Osteoblast (primary cell): ENCODE data around the gene CENPC. TPM values are rescaled to one million over a fixed set of nuclear protein-coding genes. Genes with fewer than 3 reads are reported as not detected.

Experiments
- DNase-seq: peaks from one replicate; pipeline ENCODE4 v3.0.0; 2011; ENCODE audit warnings: low spot score, mixed read lengths; ENCODE audit not compliant: insufficient read length; ENCODE audit errors: missing footprints
- H2AFZ ChIP-seq: 2 replicates; pipeline ENCODE4 v1.6.0; 2011; ENCODE audit warnings: mild to moderate bottlenecking, low read length
- H3K27ac ChIP-seq: 2 replicates; pipeline ENCODE4 v1.5.1; 2011; ENCODE audit warnings: mild to moderate bottlenecking, low read depth, low read length, moderate library complexity
- H3K27me3 ChIP-seq: 2 replicates; pipeline ENCODE4 v1.6.0; 2012; ENCODE audit warnings: mild to moderate bottlenecking, control low read depth, inconsistent platforms, low read length, moderate library complexity; ENCODE audit not compliant: insufficient read depth
- H3K36me3 ChIP-seq: 2 replicates; pipeline ENCODE4 v1.5.1; 2011; ENCODE audit warnings: mild to moderate bottlenecking, low read length, control low read depth, moderate library complexity; ENCODE audit not compliant: insufficient read depth
- H3K4me1 ChIP-seq: 2 replicates; pipeline ENCODE4 v1.5.1; 2011; ENCODE audit warnings: mild to moderate bottlenecking, low read length, control low read depth, moderate library complexity; ENCODE audit not compliant: insufficient read depth
- H3K4me2 ChIP-seq: 2 replicates; pipeline ENCODE4 v1.6.0; 2011; ENCODE audit warnings: mild to moderate bottlenecking, low read length; ENCODE audit not compliant: insufficient read depth
- H3K4me3 ChIP-seq: fragments of 200-600 bp; sonication (generic); 3 replicates; pipeline ENCODE4 v1.5.1; 2012; ENCODE audit warnings: mild to moderate bottlenecking, low read length, inconsistent platforms; ENCODE audit not compliant: insufficient read depth
- H3K79me2 ChIP-seq: 2 replicates; pipeline ENCODE4 v1.6.0; 2012; ENCODE audit warnings: mild to moderate bottlenecking, low read length, control low read depth, inconsistent platforms; ENCODE audit not compliant: insufficient read depth
- H3K9me3 ChIP-seq: 2 replicates; pipeline ENCODE4 v1.5.1; 2011; ENCODE audit warnings: low read depth, low read length, control low read depth
- H4K20me1 ChIP-seq: 2 replicates; pipeline ENCODE4 v1.6.0; 2012; ENCODE audit warnings: mild to moderate bottlenecking, low read length, control low read depth; ENCODE audit not compliant: insufficient read depth
- CTCF ChIP-seq: IDR thresholded peaks from 2 replicates; pipeline ENCODE4 v1.5.1; 2011; ENCODE audit warnings: mild to moderate bottlenecking, low read depth, low read length, moderate library complexity; ENCODE audit errors: extremely low read depth
- total RNA-seq: library from RNA; depleted of rRNA; stranded (reverse); fragments of >200 nt; gene quantifications from 2 replicates; pipeline ENCODE4 v1.2.3, GENCODE V29; 2012

CENPC gene
- total RNA-seq, 1 donor = 19.9 TPM

GRCh38 chr4:67570537-67570936 is 25.2 kb upstream of the CENPC start:
- no peak for TF ChIP-seq CTCF
- Histone ChIP-seq H3K27ac (no peak overlapping the region), H3K79me2 (no peaks in the 10 kb centered on the region), H3K4me1 (peaks cover under 1% of the 10 kb centered on the region), H3K4me2 (no peak overlapping the region), H4K20me1 (no peaks in the 10 kb centered on the region), H2AFZ (no peak overlapping the region), H3K4me3 (no peak overlapping the region), H3K27me3 (no peaks in the 10 kb centered on the region), H3K36me3 (no peaks in the 10 kb centered on the region), H3K9me3 (no peaks in the 10 kb centered on the region)
- no peak for DNase-seq

- Histone ChIP-seq H3K9me3 (no peaks in the 10 kb centered on the region), H4K20me1 (no peaks in the 10 kb centered on the region), H3K36me3 (no peaks in the 10 kb centered on the region), H3K27ac (no peak overlapping the region), H3K4me1 (peaks cover 4% of the 10 kb centered on the region), H3K79me2 (no peaks in the 10 kb centered on the region), H3K4me3 (no peak overlapping the region), H2AFZ (no peak overlapping the region), H3K27me3 (no peaks in the 10 kb centered on the region), H3K4me2 (no peak overlapping the region)
- DNase-seq = no peak
- no peak for TF ChIP-seq CTCF
Measured at GRCh38 chr4:67568820-67569219, 23.5 kb upstream of the CENPC start.

GRCh38 chr4:67566335-67566734 is 21.0 kb upstream of the CENPC start:
- no peaks in the 10 kb centered on the region for H3K9me3 ChIP-seq
- no peak overlapping the region for H3K27ac ChIP-seq
- H3K4me1 ChIP-seq = peaks cover 4% of the 10 kb centered on the region
- peak overlapping the region; percentile 37 for H2AFZ ChIP-seq
- no peak for TF ChIP-seq CTCF
- no peaks in the 10 kb centered on the region for H3K36me3 ChIP-seq
- DNase-seq = no peak
- H4K20me1 ChIP-seq = no peaks in the 10 kb centered on the region
- H3K79me2 ChIP-seq = no peaks in the 10 kb centered on the region
- no peaks in the 10 kb centered on the region for H3K27me3 ChIP-seq
- no peak overlapping the region for H3K4me2 ChIP-seq
- H3K4me3 ChIP-seq = no peak overlapping the region

GRCh38 chr4:67565284-67565683 is 20.0 kb upstream of the CENPC start:
- Histone ChIP-seq H2AFZ (no peak overlapping the region), H3K27ac (no peak overlapping the region), H3K79me2 (no peaks in the 10 kb centered on the region), H3K27me3 (no peaks in the 10 kb centered on the region), H3K9me3 (no peaks in the 10 kb centered on the region), H3K4me2 (no peak overlapping the region), H3K36me3 (no peaks in the 10 kb centered on the region), H4K20me1 (no peaks in the 10 kb centered on the region), H3K4me3 (no peak overlapping the region), H3K4me1 (peaks cover 4% of the 10 kb centered on the region)
- peak; percentile 61 for DNase-seq
- TF ChIP-seq CTCF = no peak
